ENCODE results near the gene PITPNM1. TPM values are rescaled to one million over a fixed set of nuclear protein-coding genes. Genes with fewer than 3 reads are reported as not detected.

PITPNM1 gene
- total RNA-seq, 1 donor from 2014 or later: 54.1 TPM

DNA sequence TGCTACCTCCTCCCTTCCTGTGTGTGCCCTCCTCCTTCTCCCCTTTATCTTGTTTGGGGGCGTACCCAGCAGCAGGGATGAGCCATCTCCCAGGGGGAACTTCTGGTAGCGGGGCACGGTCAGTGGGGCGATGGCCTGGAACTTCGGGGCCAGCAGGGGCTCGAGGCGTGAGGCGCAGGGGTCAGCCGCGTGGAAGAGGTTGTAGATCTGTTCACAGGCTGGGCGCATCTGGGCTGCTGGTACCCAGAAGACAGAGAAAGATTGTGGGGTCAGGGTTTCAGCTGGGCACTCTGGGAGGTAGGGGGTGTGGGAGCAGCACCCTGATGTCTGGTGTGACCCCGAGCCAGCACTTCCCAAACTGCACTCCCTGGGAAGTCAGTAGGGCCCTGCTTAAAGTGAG is 9.1 kb downstream of the PITPNM1 start:
- DNase-seq (no peak), ATAC-seq (no peak)
- TF ChIP-seq, protein P1, sequence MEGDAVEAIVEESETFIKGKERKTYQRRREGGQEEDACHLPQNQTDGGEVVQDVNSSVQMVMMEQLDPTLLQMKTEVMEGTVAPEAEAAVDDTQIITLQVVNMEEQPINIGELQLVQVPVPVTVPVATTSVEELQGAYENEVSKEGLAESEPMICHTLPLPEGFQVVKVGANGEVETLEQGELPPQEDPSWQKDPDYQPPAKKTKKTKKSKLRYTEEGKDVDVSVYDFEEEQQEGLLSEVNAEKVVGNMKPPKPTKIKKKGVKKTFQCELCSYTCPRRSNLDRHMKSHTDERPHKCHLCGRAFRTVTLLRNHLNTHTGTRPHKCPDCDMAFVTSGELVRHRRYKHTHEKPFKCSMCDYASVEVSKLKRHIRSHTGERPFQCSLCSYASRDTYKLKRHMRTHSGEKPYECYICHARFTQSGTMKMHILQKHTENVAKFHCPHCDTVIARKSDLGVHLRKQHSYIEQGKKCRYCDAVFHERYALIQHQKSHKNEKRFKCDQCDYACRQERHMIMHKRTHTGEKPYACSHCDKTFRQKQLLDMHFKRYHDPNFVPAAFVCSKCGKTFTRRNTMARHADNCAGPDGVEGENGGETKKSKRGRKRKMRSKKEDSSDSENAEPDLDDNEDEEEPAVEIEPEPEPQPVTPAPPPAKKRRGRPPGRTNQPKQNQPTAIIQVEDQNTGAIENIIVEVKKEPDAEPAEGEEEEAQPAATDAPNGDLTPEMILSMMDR (IDR thresholded peaks at IDR 0.05): no peak
- peaks cover 84% of the 10 kb centered on the region for H3K36me3 ChIP-seq
- H3K27me3 ChIP-seq (ENCODE audit: low read depth): no peaks in the 10 kb centered on the region
- no peaks in the 10 kb centered on the region for H3K9me3 ChIP-seq
- intact Hi-C loops (cut with DNase I): no loop called here
- H3K4me3 ChIP-seq: no peak overlapping the region
- no peaks in the 10 kb centered on the region for H3K4me1 ChIP-seq
- H3K27ac ChIP-seq: no peak overlapping the region

DNA sequence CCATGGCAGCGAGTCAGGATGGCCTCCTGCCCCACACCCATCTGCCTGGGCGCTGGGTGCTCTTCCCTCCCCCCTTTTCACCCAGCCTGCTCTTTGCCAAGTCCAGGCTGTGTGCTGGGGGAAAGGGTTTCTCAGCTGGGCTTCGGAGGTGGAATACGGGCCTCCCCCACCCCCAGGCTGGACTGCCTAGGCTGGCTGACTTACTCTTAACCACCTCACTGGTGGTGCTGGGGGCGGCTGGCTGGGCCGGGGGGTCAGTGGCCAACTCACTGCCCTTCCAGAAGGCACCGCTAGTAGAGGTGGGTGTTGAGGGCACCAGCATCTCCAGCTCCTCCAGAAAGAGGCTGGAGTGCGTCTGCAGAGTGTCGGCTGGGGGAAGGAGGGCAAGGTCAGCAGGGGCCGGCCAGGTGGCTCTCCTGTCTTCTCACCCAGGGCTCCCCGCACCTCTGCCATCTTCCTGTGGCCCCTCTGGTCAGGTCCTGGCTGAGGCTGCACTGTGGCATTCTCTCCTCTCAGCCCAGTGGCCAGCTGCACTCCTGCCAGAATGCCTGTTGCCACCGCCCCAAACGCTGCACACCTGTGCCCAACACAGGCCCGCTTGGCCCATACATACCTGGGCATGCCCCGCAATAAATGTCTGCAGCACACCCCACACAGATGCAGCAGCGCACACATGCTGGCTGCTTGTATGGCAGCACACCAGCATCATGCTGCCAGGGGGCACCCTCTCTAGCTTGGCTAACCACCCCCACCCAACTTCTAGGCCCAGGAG is 9.7 kb downstream of the PITPNM1 start:
- Histone ChIP-seq H3K4me1 (no peaks in the 10 kb centered on the region), H3K27ac (no peak overlapping the region), H3K36me3 (peaks cover 91% of the 10 kb centered on the region), H3K4me3 (no peak overlapping the region), H3K9me3 (no peaks in the 10 kb centered on the region), H3K27me3 (ENCODE audit: low read depth) (no peaks in the 10 kb centered on the region)
- ATAC-seq (no peak), DNase-seq (no peak)
- TF ChIP-seq, protein P1 (IDR thresholded peaks at IDR 0.05): no peak
- intact Hi-C loops (cut with DNase I): no loop called here

DNA sequence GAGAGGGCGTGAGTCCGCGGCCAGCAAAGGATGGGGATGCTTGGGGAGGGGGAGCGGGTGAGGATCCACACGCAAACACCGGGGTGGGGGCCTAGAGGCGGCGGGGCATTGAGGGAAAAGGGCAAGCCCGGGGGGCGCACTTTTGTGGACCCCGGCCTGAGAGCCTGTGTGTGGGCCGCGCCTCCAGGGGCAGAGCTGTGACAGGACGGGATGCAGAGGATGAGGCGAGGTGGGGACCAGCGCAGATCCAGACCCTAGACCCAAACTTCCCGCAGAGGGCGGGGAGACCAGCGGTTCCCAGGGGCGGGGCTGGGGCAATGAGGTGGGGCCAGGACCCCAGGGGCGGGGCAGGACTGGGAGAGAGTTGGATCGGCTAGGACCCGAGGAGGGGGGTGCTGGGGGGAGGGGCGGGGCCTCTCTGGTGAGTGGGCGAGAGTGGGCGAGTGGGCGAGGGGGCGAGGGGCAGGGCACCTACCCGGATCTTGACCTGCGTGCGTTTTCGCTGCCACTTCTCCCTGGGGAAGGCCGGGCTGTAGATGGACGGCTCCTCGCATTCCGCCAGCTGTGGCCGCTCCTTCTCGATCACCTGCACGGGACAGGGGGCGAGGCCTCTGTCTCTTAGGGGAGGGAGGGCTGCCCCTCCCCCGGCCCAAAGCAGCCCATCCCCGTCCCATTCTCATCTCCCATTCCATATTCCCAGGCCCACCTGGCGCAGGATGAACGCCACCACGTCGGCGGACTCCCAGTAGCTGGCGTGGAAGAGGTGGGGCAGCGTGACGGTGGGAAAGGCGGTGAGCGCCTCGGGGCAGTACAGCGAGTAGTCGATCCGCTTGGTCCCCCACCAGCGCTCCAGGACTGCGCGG is 10.6 kb downstream of the PITPNM1 start:
- Histone ChIP-seq H3K27me3 (ENCODE audit: low read depth) (no peaks in the 10 kb centered on the region), H3K9me3 (no peaks in the 10 kb centered on the region), H3K36me3 (peaks cover 92% of the 10 kb centered on the region)

DNA sequence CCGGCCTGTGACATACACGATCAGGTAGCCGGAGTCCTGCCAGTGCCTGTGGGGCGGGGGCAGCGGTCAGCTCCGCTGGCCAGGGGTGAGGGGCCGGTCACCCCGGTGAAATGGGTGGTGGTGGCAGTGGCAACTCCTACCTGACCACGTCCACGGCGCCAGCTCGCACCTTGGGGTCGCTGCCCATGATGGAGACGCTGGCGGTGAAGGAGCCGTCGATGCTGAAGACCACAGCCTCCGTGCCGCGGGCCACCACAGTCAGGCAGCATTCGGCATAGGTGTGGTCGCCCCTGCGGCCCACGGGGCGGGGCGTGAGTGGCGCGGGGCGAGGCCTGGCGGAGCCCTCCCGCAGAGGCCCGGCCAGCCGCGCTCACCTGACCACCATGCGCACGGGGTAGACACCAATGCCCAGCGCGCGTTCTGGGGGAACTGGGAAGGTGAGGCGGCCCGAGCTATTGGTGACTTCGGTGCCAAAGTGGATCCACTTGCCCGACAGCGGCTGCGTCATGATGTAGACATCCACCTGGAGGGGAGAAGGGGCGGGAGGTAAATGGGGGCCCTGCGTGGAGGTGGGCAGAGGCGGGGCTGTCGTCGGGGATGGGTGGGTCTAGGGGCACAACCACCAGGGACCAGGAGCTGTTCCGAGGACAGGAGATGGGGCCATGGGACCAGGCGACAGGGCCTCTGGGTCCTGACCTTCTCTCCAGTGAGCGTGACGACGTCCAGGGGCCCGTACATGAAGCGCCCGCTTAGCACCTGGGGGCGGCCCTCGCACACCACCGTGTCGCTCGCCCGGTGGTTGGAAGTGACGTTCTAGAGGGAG is 11.4 kb downstream of the PITPNM1 start:
- Histone ChIP-seq H3K36me3 (peaks cover 95% of the 10 kb centered on the region), H3K27me3 (ENCODE audit: low read depth) (no peaks in the 10 kb centered on the region), H3K9me3 (no peaks in the 10 kb centered on the region), H3K4me3 (no peak overlapping the region), H3K4me1 (no peaks in the 10 kb centered on the region), H3K27ac (no peak overlapping the region)
- ATAC-seq (no peak), DNase-seq (no peak)
- TF ChIP-seq, protein P1 (IDR thresholded peaks at IDR 0.05): no peak
- intact Hi-C loops (cut with DNase I): no loop called here

More for the DNA sequence above, 10.6 kb downstream of the PITPNM1 start:
- ATAC-seq (no peak), DNase-seq (no peak)
- TF ChIP-seq, protein P1 (IDR thresholded peaks at IDR 0.05): no peak
- intact Hi-C loops (cut with DNase I): no loop called here
- no peaks in the 10 kb centered on the region for H3K4me1 ChIP-seq
- no peak overlapping the region for H3K27ac ChIP-seq
- no peak overlapping the region for H3K4me3 ChIP-seq

Data from lower lobe of right lung (tissue), 2 donors.